HG03097 (cell line): ENCODE data around the gene GUCY1A2.
"Not testable (repeated sequence)": the region's sequence is repeated elsewhere in the genome, so short reads cannot be mapped to it uniquely, and the experiment has no call there.

Experiments
- ATAC-seq: cut with Tn5 transposase; IDR thresholded peaks from one replicate; pipeline ENCODE4 v1.9.1; 2021; ENCODE audit not compliant: unreplicated experiment, low FRiP score

Gene GUCY1A2

GRCh38 chr11:106853850-106854401 lies 164.3 kb downstream of the GUCY1A2 start:
- no peak for ATAC-seq

- no peak for ATAC-seq
These were observed 165.5 kb downstream of the GUCY1A2 start for GRCh38 chr11:106852779-106853178.

- ATAC-seq = no peak
These were observed 169.8 kb downstream of the GUCY1A2 start for GRCh38 chr11:106848526-106848925.

DNA sequence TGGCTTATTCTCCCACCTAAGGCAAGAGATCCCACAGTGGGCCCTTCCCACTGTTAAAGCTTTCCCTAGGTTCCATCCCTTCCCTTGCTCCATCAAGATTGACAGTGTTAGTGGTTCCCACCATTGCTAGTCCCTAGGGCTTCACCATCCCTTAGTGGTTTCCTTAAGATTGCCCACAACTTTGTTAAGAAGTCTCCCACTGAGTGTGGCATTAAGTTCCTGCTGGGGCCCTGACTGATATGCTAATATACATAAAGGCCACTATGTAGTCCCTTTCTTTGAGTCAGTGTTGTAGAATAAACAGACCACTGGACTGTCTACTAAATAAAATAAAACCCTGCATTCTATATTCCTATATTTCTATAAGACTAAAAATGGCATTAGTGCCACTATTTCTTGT lies 176.1 kb downstream of the GUCY1A2 start:
- no peak for ATAC-seq

GRCh38 chr11:106840947-106841346 lies 177.3 kb downstream of the GUCY1A2 start:
- ATAC-seq = no peak

DNA sequence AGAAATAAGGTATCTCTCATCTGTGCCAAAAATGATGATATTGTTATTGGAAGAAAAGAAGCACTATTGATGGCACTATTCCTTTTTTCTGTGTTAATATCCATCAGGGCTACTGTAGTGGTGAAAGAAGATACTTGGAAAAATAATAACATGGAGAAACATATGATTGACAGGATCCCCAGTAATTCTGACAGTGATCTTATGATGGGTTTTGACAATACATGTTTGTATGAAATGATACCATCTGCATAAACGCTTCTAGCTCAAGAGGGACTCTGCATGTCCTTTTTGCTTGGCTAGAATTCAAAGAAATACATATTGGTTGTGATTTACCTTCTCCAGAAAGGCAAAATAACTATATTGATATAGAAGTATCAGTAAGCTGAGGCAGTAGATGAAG lies 178.1 kb downstream of the GUCY1A2 start:
- ATAC-seq = no peak

GRCh38 chr11:106834567-106834966 lies 183.7 kb downstream of the GUCY1A2 start:
- no peak for ATAC-seq

GRCh38 chr11:106828976-106829375 lies 189.3 kb downstream of the GUCY1A2 start:
- no peak for ATAC-seq

GRCh38 chr11:106828576-106828975 lies 189.7 kb downstream of the GUCY1A2 start:
- no peak for ATAC-seq

DNA sequence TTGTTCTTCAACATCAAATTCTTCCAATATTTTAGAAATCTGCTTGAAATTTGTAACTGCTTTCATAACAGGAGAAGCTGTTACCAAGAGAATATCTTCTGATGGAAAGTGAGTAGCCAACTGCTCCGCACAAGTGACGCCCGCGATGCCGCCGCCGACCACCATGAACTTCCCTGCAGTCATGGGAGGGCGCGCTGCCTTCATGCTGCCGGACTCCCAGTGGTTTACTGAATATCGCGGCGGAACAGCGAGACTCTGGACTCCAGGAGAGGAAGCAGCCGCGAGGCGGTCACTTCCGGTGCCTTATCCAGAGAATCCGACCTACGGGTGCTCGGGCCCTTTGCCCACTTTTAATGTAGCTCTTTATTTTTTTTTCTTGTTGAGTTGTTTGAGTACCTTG lies 190.6 kb downstream of the GUCY1A2 start:
- ATAC-seq = no peak

DNA sequence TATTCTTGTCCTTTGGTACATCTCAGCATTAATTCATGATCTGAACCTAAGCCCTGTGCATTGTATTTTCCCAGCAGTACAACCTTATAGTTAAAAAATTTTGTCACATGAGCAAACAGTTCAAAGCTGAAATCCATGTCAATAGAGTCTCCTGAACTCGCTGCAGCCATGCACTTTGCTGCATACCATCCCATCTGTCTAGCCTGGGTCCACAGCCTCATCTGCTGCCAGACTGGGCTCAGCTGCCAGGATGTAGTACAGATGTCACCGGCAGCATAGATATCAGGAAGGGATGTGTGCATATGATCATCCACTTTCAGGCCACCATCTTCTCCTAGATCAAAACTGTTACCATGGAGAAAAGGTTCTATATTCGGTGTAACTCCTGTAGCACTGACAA lies 191.7 kb downstream of the GUCY1A2 start:
- not testable (repeated sequence) for ATAC-seq

DNA sequence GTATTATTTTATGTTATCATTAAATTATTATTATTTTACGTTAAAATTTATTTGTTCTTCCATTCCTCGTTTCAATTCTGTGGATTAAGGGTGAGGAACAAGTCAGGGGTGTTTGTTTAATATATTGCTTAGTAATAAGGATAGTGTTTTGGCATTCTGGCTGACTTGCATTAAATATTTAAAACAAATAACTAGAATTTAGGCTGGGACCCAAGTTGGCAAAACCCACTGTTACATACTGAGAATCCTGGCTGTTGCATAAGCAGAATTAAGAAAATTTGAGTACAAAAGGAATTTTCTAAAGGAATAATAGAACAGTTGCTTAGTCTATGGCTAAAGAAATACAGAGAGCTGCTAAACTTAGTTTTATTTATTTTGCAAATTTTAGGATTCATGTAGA lies 196.4 kb downstream of the GUCY1A2 start:
- ATAC-seq = no peak

- ATAC-seq = no peak
These were observed 197.0 kb downstream of the GUCY1A2 start for GRCh38 chr11:106821291-106821690.

GRCh38 chr11:106818443-106818842 lies 199.8 kb downstream of the GUCY1A2 start:
- no peak for ATAC-seq

DNA sequence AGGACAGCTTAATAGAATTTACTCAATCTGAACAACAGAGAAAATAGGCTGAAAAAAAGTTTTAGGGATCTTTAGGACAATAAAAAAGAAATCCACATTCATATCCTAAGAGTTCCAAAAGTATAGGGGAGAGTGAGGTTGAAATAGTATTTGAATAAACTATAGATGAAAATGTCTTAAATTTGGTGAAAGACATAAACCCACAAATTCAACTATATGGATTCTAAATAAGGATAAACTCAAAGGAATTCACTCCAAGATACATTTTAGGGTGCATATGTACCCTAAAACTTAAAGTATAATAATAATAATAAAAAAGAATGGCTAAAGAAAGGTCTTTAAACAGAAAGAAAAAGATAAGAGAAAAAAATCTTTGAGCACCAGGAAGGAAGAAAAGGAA lies 203.1 kb downstream of the GUCY1A2 start:
- no peak for ATAC-seq

- no peak for ATAC-seq
These were observed 204.5 kb downstream of the GUCY1A2 start for GRCh38 chr11:106813806-106814205.

- ATAC-seq = no peak
These were observed 224.2 kb downstream of the GUCY1A2 start for GRCh38 chr11:106794058-106794457.

- ATAC-seq = no peak
These were observed 228.9 kb downstream of the GUCY1A2 start for GRCh38 chr11:106789406-106789805.

DNA sequence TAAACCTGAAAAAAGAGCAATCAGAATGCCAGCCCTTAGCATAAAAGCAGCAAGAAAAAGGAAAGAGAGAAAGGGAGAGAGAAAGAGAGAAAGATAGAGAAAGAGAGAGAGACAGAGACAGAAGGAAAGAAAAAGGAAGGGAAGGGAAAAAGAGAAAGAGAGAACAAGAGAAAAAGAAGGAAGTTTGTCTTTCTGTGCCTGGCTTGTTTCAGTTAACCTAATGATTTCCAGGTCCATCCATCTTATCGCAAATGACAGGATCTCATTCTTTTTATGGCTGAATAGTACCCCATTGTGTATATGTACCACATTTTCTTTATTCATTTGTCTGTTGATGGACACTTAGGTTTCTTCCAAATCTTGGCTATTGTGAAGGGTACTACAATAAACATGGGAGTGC lies 230.8 kb downstream of the GUCY1A2 start:
- ATAC-seq = no peak

- no peak for ATAC-seq
These were observed 232.2 kb downstream of the GUCY1A2 start for GRCh38 chr11:106785913-106786650.

GRCh38 chr11:106777302-106777701 lies 241.0 kb downstream of the GUCY1A2 start:
- not testable (repeated sequence) for ATAC-seq

GRCh38 chr11:106770489-106771085 lies 247.7 kb downstream of the GUCY1A2 start:
- ATAC-seq = no peak
